ENCODE measurements around the gene CAPN11. TPM values are rescaled to one million over a fixed set of nuclear protein-coding genes. Genes with fewer than 3 reads are reported as not detected.

The CAPN11 gene
- total RNA-seq, 1 experiment from 2014 or later: 0.28 TPM

DNA sequence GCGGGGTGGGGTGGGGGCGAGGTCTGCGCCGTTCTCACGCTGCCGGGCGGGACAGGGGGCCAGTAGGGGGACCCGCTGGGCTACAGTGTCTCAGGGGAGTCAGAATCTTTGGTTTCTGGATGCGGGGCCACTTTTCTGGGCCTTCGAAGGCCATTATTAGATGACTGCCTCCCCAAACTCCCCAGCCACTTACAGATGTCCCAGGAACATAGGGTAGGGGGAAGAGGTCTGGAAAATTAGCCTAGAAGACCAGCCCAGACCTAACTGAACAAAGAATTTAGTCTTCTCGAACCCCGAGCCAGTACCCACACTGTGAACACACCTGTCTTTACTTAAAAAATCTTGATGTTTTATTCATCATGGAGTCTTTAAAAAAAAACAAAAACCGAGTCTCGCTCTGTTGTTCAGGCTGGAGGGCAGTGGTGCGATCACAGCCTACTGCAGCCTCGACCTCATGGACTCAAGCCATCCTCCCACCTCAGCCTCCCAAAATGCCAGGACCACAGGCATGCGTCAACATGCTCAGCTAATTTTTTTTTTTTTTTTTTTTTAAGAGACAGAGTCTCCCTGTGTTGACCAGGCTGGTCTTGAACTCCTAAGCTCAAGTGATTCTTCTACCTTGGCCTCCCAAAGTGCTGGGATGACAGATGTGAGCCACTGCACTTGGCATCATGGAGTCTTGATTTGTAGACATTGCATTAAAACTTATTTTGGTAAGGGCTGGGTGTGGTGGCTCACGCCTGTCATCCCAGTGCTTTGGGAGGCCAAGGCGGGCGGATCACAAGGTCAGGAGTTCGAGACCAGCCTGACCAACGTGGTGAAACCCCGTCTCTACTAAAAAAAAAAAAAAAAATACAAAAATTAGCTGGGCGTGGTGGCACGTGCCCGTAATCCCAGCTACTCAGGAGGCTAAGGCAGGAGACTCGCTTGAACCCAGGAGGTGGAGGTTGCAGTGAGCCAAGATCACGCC is 61.5 kb downstream of the CAPN11 start:
- no CpG with 5 or more reads among the region's 28 CpGs for WGBS (ENCODE audit: extremely low coverage, insufficient read length, low lambda C conversion rate)
- Mint-ChIP-seq H3K4me3 (peak overlapping the region; percentile 68), H3K9me3 (no peaks in the 10 kb centered on the region; a peak in 1 of 5 replicates), H3K4me1 (peaks cover 62 to 63% of the 10 kb centered on the region in 2 experiments), H3K36me3 (ENCODE audit: insufficient read depth in 1 of 3, low read depth in 3 of 3) (peaks cover 0 to 3% (median 0%) of the 10 kb centered on the region in 3 experiments; a peak in 2 of 7 replicates), H3K27ac (peak overlapping the region in 2 of 3 experiments; percentile 91 to 94; a peak in 5 of 7 replicates), H3K27me3 (ENCODE audit: low read depth) (peaks cover 3% of the 10 kb centered on the region)
- no peaks in the 10 kb centered on the region for H3K27me3 ChIP-seq (ENCODE audit: insufficient read depth, low read length)
- no peak overlapping the region for H4K8ac ChIP-seq (replicated peaks; ENCODE audit: insufficient read length, low read depth, low read length)
- H3K79me1 ChIP-seq (ENCODE audit: insufficient read depth, low read depth, low read length, poor library complexity, severe bottlenecking): peaks cover 8% of the 10 kb centered on the region
- no peak overlapping the region for H2BK12ac ChIP-seq (ENCODE audit: insufficient read length, low read depth, low read length)
- H4K91ac ChIP-seq (ENCODE audit: insufficient read length, low read depth, low read length): no peak overlapping the region
- H3K27ac ChIP-seq (ENCODE audit: insufficient read length, low read depth, low read length): no peak overlapping the region
- no peak overlapping the region for H3T11ph ChIP-seq (ENCODE audit: low read length)
- no peak overlapping the region for H2BK15ac ChIP-seq (ENCODE audit: low read depth, low read length)
- TF ChIP-seq CTCF (conservative IDR thresholded peaks at IDR 0.05): no peak
- no peak overlapping the region for H4K5ac ChIP-seq (ENCODE audit: insufficient read length, low read depth, low read length)
- no peak overlapping the region for H3K18ac ChIP-seq (ENCODE audit: insufficient read length, low read depth, low read length)
- no peaks in the 10 kb centered on the region for H3K9me3 ChIP-seq (ENCODE audit: control insufficient read depth, low read depth, low read length)
- peaks cover 22% of the 10 kb centered on the region for H3K23me2 ChIP-seq (ENCODE audit: insufficient read length, low read depth, low read length, poor library complexity, severe bottlenecking)
- no peak overlapping the region for H2AK5ac ChIP-seq (ENCODE audit: insufficient read length, low read length)
- no peak overlapping the region for H2BK120ac ChIP-seq (ENCODE audit: low read depth, low read length, poor library complexity, severe bottlenecking)
- no peak overlapping the region for H2AFZ ChIP-seq (ENCODE audit: low read length)
- H2BK20ac ChIP-seq (ENCODE audit: low read depth, low read length, poor library complexity, severe bottlenecking): no peak overlapping the region
- no peak overlapping the region for H3K9ac ChIP-seq (ENCODE audit: extremely low read depth, insufficient read length, low read length)
- H3K79me2 ChIP-seq (ENCODE audit: insufficient read depth, low read length): peaks cover 9% of the 10 kb centered on the region; the same call in 1 of the 2 replicates
- no peak overlapping the region for H3K14ac ChIP-seq (ENCODE audit: insufficient read depth, low read length)
- H4K20me1 ChIP-seq (ENCODE audit: control insufficient read depth, insufficient read depth, insufficient read length): no peaks in the 10 kb centered on the region
- peak overlapping the region; percentile 4 for H3K4me2 ChIP-seq (ENCODE audit: insufficient read depth, insufficient read length, low read length)
- no peak overlapping the region for H2BK5ac ChIP-seq (ENCODE audit: insufficient read length, low read length)
- peaks cover 16% of the 10 kb centered on the region; the same call in 1 of the 2 replicates for H3K4me1 ChIP-seq (ENCODE audit: insufficient read depth, low read length)
- no peak overlapping the region for H3K23ac ChIP-seq (ENCODE audit: insufficient read length, low read depth, low read length)
- H3K56ac ChIP-seq (ENCODE audit: insufficient read length, low read depth, low read length): no peak overlapping the region
- no peak overlapping the region for H3K4ac ChIP-seq (ENCODE audit: low read depth, low read length)
- DNase-seq: no peak

Measured in H9 (cell line).